Neuronal stem cell (in vitro differentiated cells): Measurements from ENCODE around the gene PCCA.
A peak's percentile ranks its signal among the peaks of the same experiment; 100 is the strongest.

Experiments
- DNase-seq: peaks from one replicate; pipeline ENCODE4 v3.0.0-alpha.2; 2013; ENCODE audit warnings: low spot score
- H2AFZ ChIP-seq: one replicate; pipeline ENCODE4 v1.6.1; 2013; ENCODE audit warnings: mild to moderate bottlenecking, low read length, inconsistent platforms
- H2AK5ac ChIP-seq: 2 replicates; pipeline ENCODE4 v1.6.1; 2013; ENCODE audit warnings: low read depth, mild to moderate bottlenecking, inconsistent platforms, low read length, moderate library complexity, mixed read lengths
- H2BK120ac ChIP-seq: 2 replicates; pipeline ENCODE4 v1.6.1; 2013; ENCODE audit warnings: low read depth, mild to moderate bottlenecking, inconsistent platforms, low read length, moderate library complexity, mixed read lengths
- H2BK12ac ChIP-seq: one replicate; pipeline ENCODE4 v1.6.1; 2013; ENCODE audit warnings: low read length, inconsistent platforms
- H2BK15ac ChIP-seq: 2 replicates; pipeline ENCODE4 v1.6.1; 2013; ENCODE audit warnings: mild to moderate bottlenecking, low read length, inconsistent platforms, mixed read lengths
- H2BK5ac ChIP-seq: one replicate; pipeline ENCODE4 v1.6.1; 2013; ENCODE audit warnings: inconsistent platforms, mild to moderate bottlenecking, low read length, moderate library complexity
- H3K14ac ChIP-seq: one replicate; pipeline ENCODE4 v1.6.1; 2013; ENCODE audit warnings: low read length, inconsistent platforms
- H3K18ac ChIP-seq: 2 replicates; pipeline ENCODE4 v1.6.1; 2013; ENCODE audit warnings: low read length, inconsistent platforms
- H3K23ac ChIP-seq: 2 replicates; pipeline ENCODE4 v1.6.1; 2013; ENCODE audit warnings: low read depth, mild to moderate bottlenecking, mixed read lengths, low read length, inconsistent platforms; ENCODE audit not compliant: poor library complexity
- H3K27ac ChIP-seq: replicated peaks from 3 replicates; pipeline ENCODE4 v1.5.1; 2013; ENCODE audit warnings: low read length, inconsistent platforms
- H3K27me3 ChIP-seq, 3 experiments: 2 replicates each; pipeline ENCODE4 v1.6.1; 2013; ENCODE audit warnings: low read length in 3 of 3, mild to moderate bottlenecking in 2 of 3, inconsistent platforms in 1 of 3, low read depth in 1 of 3, mixed read lengths in 1 of 3, moderate library complexity in 1 of 3; ENCODE audit not compliant: control insufficient read depth in 3 of 3, insufficient read depth in 3 of 3
- H3K36me3 ChIP-seq, 2 donors: replicated peaks in 1 of 2; 2 replicates each; pipeline ENCODE4 v1.6.1; 2013; ENCODE audit warnings: low read length in 2 of 2; ENCODE audit not compliant: control insufficient read depth in 2 of 2, insufficient read depth in 2 of 2
- H3K4ac ChIP-seq: 2 replicates; pipeline ENCODE4 v1.6.1; 2013; ENCODE audit warnings: inconsistent platforms, mild to moderate bottlenecking, low read length, moderate library complexity
- H3K4me1 ChIP-seq, 2 donors: 1 replicate in 1 of 2; 2 replicates in 1 of 2; pipeline ENCODE4 v1.6.1; 2013; ENCODE audit warnings: low read length in 2 of 2, low read depth in 1 of 2; ENCODE audit not compliant: control insufficient read depth in 2 of 2, insufficient read depth in 1 of 2
- H3K4me2 ChIP-seq: one replicate; pipeline ENCODE4 v1.6.1; 2013; ENCODE audit warnings: mild to moderate bottlenecking, low read length, inconsistent platforms; ENCODE audit not compliant: insufficient read depth, poor library complexity, severe bottlenecking
- H3K4me3 ChIP-seq, 2 donors: 2 replicates each; pipeline ENCODE4 v1.5.1; 2013; ENCODE audit warnings: low read length in 2 of 2, mild to moderate bottlenecking in 2 of 2, inconsistent platforms in 1 of 2, moderate library complexity in 1 of 2
- H3K79me1 ChIP-seq: one replicate; pipeline ENCODE4 v1.6.1; 2013; ENCODE audit warnings: low read depth, mild to moderate bottlenecking, inconsistent platforms, low read length, moderate library complexity
- H3K9ac ChIP-seq: one replicate; pipeline ENCODE4 v1.6.1; 2013; ENCODE audit warnings: mild to moderate bottlenecking, low read depth, low read length, inconsistent platforms; ENCODE audit not compliant: poor library complexity
- H3K9me3 ChIP-seq, 2 donors: replicated peaks in 1 of 2; 2 replicates each; pipeline versions ENCODE3 to v1.6.1; 2013; ENCODE audit warnings: low read length in 2 of 2, mild to moderate bottlenecking in 2 of 2, inconsistent platforms in 1 of 2, low read depth in 1 of 2, mixed read lengths in 1 of 2, moderate library complexity in 1 of 2; ENCODE audit not compliant: control insufficient read depth in 2 of 2, insufficient read depth in 1 of 2
- H4K8ac ChIP-seq: one replicate; pipeline ENCODE4 v1.6.1; 2013; ENCODE audit warnings: low read depth, mild to moderate bottlenecking, inconsistent platforms, low read length, moderate library complexity
- H4K91ac ChIP-seq: one replicate; pipeline ENCODE4 v1.6.1; 2013; ENCODE audit warnings: low read length, low read depth, mild to moderate bottlenecking, inconsistent platforms; ENCODE audit not compliant: poor library complexity
- WGBS, 2 donors: extraction: QIAGEN DNeasy Blood & Tissue Kit; methylation state at CpG; one replicate each; pipeline ENCODE4 v1.1.7; 2013; ENCODE audit warnings: missing lambda C conversion rate in 2 of 2, mixed read lengths in 1 of 2; ENCODE audit not compliant: insufficient read length in 2 of 2, insufficient replicate concordance in 1 of 2; ENCODE audit errors: extremely low coverage in 2 of 2; 5-methylcytosine and 5-hydroxymethylcytosine counted together

Gene PCCA

GRCh38 chr13:100561158-100561499 is 472.2 kb downstream of the PCCA start:
- Histone ChIP-seq H2AFZ (no peak overlapping the region), H3K4me3 (no peak overlapping the region), H4K91ac (no peak overlapping the region), H3K23ac (no peak overlapping the region), H3K4ac (no peak overlapping the region), H2BK5ac (no peak overlapping the region), H3K36me3 (no peaks in the 10 kb centered on the region), H3K9me3 (peaks cover 0 to 3% of the 10 kb centered on the region in 2 donors), H4K8ac (no peak overlapping the region), H3K27ac (no peak overlapping the region), H3K14ac (no peak overlapping the region), H3K79me1 (no peaks in the 10 kb centered on the region), H2BK12ac (no peak overlapping the region), H3K4me2 (no peak overlapping the region), H3K18ac (no peak overlapping the region), H3K9ac (no peak overlapping the region), H2BK15ac (no peak overlapping the region), H3K27me3 (no peaks in the 10 kb centered on the region), H2AK5ac (no peak overlapping the region), H3K4me1 (no peaks in the 10 kb centered on the region), H2BK120ac (no peak overlapping the region)
- no peak for DNase-seq
- WGBS, 2 donors = no CpG with 5 or more reads among the region's 2 CpGs

GRCh38 chr13:100561599-100562204 is 472.8 kb downstream of the PCCA start:
- Histone ChIP-seq H3K9ac (no peak overlapping the region), H2AFZ (no peak overlapping the region), H3K18ac (no peak overlapping the region), H2BK15ac (no peak overlapping the region), H3K27ac (no peak overlapping the region), H3K27me3 (no peaks in the 10 kb centered on the region), H2BK12ac (no peak overlapping the region), H2BK120ac (no peak overlapping the region), H3K36me3 (no peaks in the 10 kb centered on the region), H3K79me1 (no peaks in the 10 kb centered on the region), H3K23ac (peak overlapping the region; percentile 10), H4K91ac (no peak overlapping the region), H3K14ac (no peak overlapping the region), H2AK5ac (no peak overlapping the region), H2BK5ac (peak overlapping the region; percentile 56), H3K4me1 (no peaks in the 10 kb centered on the region), H3K4ac (no peak overlapping the region), H3K9me3 (peaks cover 0 to 3% of the 10 kb centered on the region in 2 donors), H3K4me2 (no peak overlapping the region), H3K4me3 (no peak overlapping the region), H4K8ac (no peak overlapping the region)
- no CpG with 5 or more reads among the region's 7 CpGs for WGBS, 2 donors
- no peak for DNase-seq

DNA sequence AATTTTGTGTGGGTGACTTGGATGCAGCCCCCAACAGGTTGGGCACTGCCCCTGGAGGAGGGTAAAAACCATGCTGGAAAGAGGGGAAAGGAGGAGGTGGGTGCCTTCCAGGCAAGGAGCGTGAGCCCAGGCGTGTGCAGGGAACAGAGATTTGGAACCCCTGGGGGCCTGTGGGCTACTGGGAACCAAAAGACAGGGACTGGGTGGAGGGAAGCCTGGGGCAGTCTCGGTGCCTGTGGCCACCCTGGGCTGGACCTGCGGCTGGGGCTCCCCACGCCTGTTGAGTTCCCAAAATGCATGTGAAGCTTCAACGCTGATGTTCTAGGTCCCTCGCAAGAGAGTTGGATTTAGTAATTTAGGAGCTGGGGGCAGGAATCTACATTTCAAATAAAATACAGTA is 474.9 kb downstream of the PCCA start:
- H2BK15ac ChIP-seq = no peak overlapping the region
- peak overlapping the region; percentile 29 for H3K18ac ChIP-seq
- no peak overlapping the region for H4K91ac ChIP-seq
- H3K4me1 ChIP-seq = no peaks in the 10 kb centered on the region
- no peak overlapping the region for H2AFZ ChIP-seq
- no CpG with 5 or more reads among the region's 7 CpGs for WGBS, 2 donors
- H3K27me3 ChIP-seq = no peaks in the 10 kb centered on the region
- no peak overlapping the region for H2AK5ac ChIP-seq
- no peaks in the 10 kb centered on the region for H3K79me1 ChIP-seq
- H3K36me3 ChIP-seq = no peaks in the 10 kb centered on the region
- no peak overlapping the region for H3K9ac ChIP-seq
- no peak overlapping the region for H4K8ac ChIP-seq
- no peak overlapping the region for H3K4me3 ChIP-seq
- H2BK5ac ChIP-seq = no peak overlapping the region
- no peak overlapping the region for H2BK120ac ChIP-seq
- no peak overlapping the region for H2BK12ac ChIP-seq
- no peak for DNase-seq
- H3K14ac ChIP-seq = no peak overlapping the region
- no peak overlapping the region for H3K4me2 ChIP-seq
- H3K4ac ChIP-seq = no peak overlapping the region
- no peak overlapping the region for H3K23ac ChIP-seq
- H3K9me3 ChIP-seq = peaks cover 0 to 3% of the 10 kb centered on the region in 2 donors
- H3K27ac ChIP-seq = no peak overlapping the region

DNA sequence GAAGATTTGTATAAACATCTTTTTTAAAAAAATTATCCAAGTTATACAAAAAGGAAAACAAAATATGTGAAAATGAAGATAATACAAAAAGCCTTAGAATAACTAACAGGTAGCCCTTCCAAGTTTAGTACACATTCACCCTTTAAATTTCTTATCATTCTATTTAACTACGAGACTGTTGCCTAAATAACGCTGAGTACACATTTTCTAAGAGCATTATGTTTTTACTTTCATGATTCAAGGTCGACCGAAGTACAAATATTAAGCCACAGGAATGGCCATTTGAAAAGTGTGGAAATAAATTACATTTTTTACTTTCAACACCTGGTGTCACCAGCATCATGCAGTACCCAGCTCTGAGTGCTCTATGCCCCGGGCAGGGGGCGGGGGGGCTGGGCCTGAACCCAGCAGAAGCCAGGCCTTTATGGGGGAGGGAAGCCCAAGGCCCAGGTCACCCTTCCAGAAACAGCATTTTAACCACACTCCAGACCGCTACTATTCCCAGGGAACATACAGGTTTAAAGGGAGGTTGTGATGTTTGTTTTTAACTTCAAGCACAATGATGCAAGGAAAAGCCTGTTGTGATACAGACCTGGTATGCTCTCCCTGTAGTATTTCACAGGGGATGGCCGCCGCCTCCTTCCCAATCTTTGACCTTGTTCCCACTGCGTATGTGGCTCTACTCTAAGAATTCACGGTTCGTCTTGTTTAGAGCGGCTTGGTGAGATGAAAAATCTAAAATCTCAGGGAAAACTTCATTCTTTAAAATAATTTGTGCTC is 475.7 kb downstream of the PCCA start:
- Histone ChIP-seq H2BK15ac (no peak overlapping the region), H3K27ac (no peak overlapping the region), H2BK5ac (no peak overlapping the region), H3K14ac (no peak overlapping the region), H3K4me1 (no peaks in the 10 kb centered on the region), H3K23ac (no peak overlapping the region), H3K36me3 (no peaks in the 10 kb centered on the region), H3K79me1 (no peaks in the 10 kb centered on the region), H2BK12ac (no peak overlapping the region), H3K9ac (no peak overlapping the region), H4K91ac (no peak overlapping the region), H2AK5ac (no peak overlapping the region), H3K4me2 (no peak overlapping the region), H3K9me3 (peaks cover 0 to 3% of the 10 kb centered on the region in 2 donors), H2BK120ac (no peak overlapping the region), H3K27me3 (no peaks in the 10 kb centered on the region), H3K4ac (no peak overlapping the region), H3K4me3 (no peak overlapping the region), H4K8ac (no peak overlapping the region), H3K18ac (no peak overlapping the region), H2AFZ (no peak overlapping the region)
- no CpG with 5 or more reads among the region's 13 CpGs for WGBS, 2 donors
- DNase-seq = no peak
